Stimulated activated naive B cell treated with anti-CD40 and anti-IgM and Interleukin-4, amounts not matched to agents 10 μg/mL and 1 μg/mL and 100 μg/mL, for 72 hours (primary cell): Measurements from ENCODE around the gene GPR55.

ENCODE experiments used
- ATAC-seq, 2 donors: fragments of 150-1000 bp; cut with Tn5 transposase; replicated peaks; 2 replicates each; pipeline ENCODE4 v1.10.0; 2021; ENCODE audit warnings: moderate library complexity in 1 of 2
- DNase-seq: peaks from one replicate; pipeline ENCODE4 v3.0.0; 2021
- H3K27ac Mint-ChIP-seq: one replicate; pipeline ENCODE4 v1.8.0; 2022; ENCODE audit warnings: mild to moderate bottlenecking, mixed read lengths
- H3K27me3 Mint-ChIP-seq, 2 donors: one replicate each; pipeline ENCODE4 v1.8.0; 2022; ENCODE audit warnings: mixed read lengths in 2 of 2
- H3K36me3 Mint-ChIP-seq, 2 donors: one replicate each; pipeline ENCODE4 v1.8.0; 2022; ENCODE audit warnings: mixed read lengths in 2 of 2, mild to moderate bottlenecking in 1 of 2
- H3K4me1 Mint-ChIP-seq, 2 donors: one replicate each; pipeline ENCODE4 v1.8.0; 2022; ENCODE audit warnings: mixed read lengths in 2 of 2, mild to moderate bottlenecking in 1 of 2
- H3K4me3 Mint-ChIP-seq, 2 donors: one replicate each; pipeline ENCODE4 v1.8.0; 2022; ENCODE audit warnings: mild to moderate bottlenecking in 2 of 2, mixed read lengths in 2 of 2, moderate library complexity in 1 of 2
- H3K9me3 Mint-ChIP-seq, 2 donors: one replicate each; pipeline ENCODE4 v1.8.0; 2022; ENCODE audit warnings: mixed read lengths in 2 of 2, mild to moderate bottlenecking in 1 of 2

The GPR55 gene

DNA sequence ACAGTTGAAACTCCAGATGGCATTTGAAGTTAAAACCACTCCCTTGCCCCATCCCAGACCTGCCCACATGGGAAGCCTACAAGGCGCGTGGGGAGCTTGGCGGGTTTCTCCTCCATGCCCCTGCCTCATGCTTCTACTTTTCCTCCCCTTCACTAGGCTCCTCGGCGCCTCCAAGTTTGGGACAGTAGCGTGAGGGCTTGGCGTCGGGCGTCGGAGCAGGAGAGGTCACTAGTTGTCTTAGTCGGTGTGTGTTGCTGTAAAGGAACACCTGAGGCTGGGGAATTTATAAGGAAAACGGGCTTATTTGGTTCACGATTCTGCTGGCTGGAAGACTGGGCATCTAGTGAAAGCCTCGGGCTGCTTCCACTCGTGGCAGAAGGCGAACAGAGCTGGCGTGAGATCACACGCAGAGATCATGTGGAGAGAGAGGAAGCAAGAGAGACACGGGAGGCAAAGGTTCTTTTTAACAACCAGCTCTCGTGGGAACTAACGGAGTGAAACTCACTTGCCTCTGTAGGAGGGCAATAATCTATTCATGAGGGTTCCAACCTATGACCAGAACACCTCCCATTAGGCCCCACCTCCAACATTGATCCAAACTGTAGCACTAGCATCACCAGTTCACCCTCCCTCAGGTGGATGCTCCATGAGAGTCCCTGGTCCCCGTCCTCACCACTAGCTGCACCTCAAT, 35.0 kb downstream of the GPR55 start:
- ATAC-seq (no peak), DNase-seq (no peak)
- H3K27ac Mint-ChIP-seq = peak overlapping the region; percentile 16
- H3K4me3 Mint-ChIP-seq = no peak overlapping the region
- peaks cover 12 to 20% of the 10 kb centered on the region in 2 donors for H3K27me3 Mint-ChIP-seq
- H3K4me1 Mint-ChIP-seq = peaks cover 33 to 69% of the 10 kb centered on the region in 2 donors
- H3K36me3 Mint-ChIP-seq = peaks cover 2 to 4% of the 10 kb centered on the region in 2 donors
- H3K9me3 Mint-ChIP-seq = peaks cover 4% of the 10 kb centered on the region in 2 donors

DNA sequence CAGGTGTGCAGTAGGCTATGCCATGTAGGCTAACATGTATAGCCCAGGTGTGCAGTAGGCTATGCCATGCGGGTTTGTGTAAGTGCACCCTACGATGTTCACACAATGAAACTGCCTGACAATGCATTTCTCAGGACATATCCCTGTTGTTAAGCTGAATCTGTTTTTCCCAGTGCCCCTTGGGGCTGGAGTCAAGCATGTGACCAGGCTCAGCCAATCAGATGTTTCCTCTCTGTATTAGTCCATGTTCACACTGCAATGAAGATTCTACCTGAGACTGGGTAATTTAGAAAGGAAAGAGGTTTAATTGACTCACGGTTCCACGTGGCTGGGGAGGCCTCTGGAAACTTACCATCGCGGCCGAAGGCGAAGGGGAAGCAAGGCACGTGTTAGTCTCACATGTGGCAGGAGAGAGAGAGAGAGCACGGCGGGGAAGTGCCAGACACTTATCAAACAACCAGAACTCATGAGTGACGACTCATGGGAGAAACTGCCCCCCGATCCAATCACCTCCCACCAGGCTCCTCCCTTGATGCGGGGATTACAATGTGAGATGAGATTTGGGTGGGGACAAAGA, 36.1 kb downstream of the GPR55 start:
- peaks cover 12 to 20% of the 10 kb centered on the region in 2 donors for H3K27me3 Mint-ChIP-seq
- H3K4me1 Mint-ChIP-seq = peaks cover 24 to 61% of the 10 kb centered on the region in 2 donors
- H3K36me3 Mint-ChIP-seq = peaks cover 0 to 4% of the 10 kb centered on the region in 2 donors
- ATAC-seq (no peak), DNase-seq (no peak)
- no peak overlapping the region for H3K4me3 Mint-ChIP-seq
- peaks cover 4% of the 10 kb centered on the region in 2 donors for H3K9me3 Mint-ChIP-seq
- H3K27ac Mint-ChIP-seq = no peak overlapping the region

DNA sequence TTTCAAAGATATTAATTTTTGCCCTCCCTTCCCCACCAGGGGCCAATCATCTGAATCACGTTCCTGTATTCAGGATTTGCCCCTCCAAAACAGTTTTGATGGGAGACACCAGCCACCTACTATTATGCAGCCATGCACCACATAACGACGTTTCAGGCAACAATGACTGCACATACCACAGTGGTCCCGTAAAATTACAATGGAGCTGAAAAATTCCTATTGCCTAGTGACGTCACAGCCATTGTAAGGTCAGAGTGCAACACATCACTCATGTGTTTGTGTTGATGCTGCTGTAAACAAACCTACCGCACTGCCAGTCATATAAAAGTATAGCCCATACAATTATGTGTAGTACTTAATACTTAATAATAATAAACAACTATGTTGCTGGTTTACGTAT, 37.7 kb downstream of the GPR55 start:
- Mint-ChIP-seq H3K4me3 (no peak overlapping the region), H3K27me3 (peaks cover 12 to 14% of the 10 kb centered on the region in 2 donors), H3K36me3 (peaks cover 0 to 4% of the 10 kb centered on the region in 2 donors), H3K4me1 (peaks cover 14 to 53% of the 10 kb centered on the region in 2 donors), H3K27ac (no peak overlapping the region), H3K9me3 (peaks cover 4% of the 10 kb centered on the region in 2 donors)
- DNase-seq (no peak), ATAC-seq (no peak)

DNA sequence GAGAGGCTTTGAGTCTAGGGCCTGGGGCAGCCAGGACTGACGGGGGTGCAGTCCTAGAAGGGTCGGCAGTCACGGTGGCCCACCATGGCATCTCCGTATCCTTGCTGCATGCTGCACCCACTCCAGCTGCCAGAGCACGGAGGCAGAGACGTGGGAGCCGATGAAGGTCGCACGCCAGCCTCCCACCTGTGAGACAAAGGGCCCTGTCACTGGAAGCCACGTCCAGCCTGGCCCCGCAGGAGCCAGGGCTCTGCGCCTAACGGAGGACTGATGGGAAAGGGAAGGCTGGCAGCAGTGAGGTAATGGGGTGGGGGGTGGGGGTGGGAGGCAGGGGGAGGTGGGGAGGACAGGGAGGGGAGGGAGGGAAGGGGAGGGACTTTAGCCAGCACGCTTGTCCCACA, 38.4 kb downstream of the GPR55 start:
- no peak for ATAC-seq
- DNase-seq = no peak
- Mint-ChIP-seq H3K4me1 (peaks cover 17 to 48% of the 10 kb centered on the region in 2 donors), H3K27me3 (peaks cover 10 to 12% of the 10 kb centered on the region in 2 donors), H3K36me3 (peaks cover 0 to 4% of the 10 kb centered on the region in 2 donors), H3K27ac (no peak overlapping the region), H3K4me3 (no peak overlapping the region), H3K9me3 (peaks cover 4% of the 10 kb centered on the region in 2 donors)

DNA sequence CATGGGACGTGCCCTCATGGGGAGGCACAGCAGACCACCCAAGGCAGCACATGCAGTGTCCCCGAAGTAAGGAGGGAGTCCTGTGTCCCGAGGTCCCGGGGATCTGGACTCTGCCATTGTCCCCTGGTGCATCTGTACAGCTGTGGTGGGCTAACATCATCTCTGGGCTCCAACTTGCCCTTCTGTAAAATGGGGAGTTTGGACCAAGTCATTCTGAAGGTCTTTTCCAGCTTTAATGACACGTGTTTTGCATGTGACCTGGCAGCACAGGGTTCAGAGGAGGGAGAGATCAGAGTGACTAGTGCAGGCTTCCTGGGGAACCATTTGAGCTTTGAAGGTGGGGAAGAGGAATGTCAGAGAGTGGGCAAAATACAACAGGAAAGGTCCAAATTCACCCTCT, 38.8 kb downstream of the GPR55 start:
- H3K4me1 Mint-ChIP-seq = peaks cover 14 to 43% of the 10 kb centered on the region in 2 donors
- no peak overlapping the region for H3K4me3 Mint-ChIP-seq
- no peak overlapping the region for H3K27ac Mint-ChIP-seq
- peaks cover 6 to 8% of the 10 kb centered on the region in 2 donors for H3K27me3 Mint-ChIP-seq
- peaks cover 4% of the 10 kb centered on the region in 2 donors for H3K9me3 Mint-ChIP-seq
- peaks cover 0 to 4% of the 10 kb centered on the region in 2 donors for H3K36me3 Mint-ChIP-seq
- ATAC-seq (no peak), DNase-seq (no peak)

DNA sequence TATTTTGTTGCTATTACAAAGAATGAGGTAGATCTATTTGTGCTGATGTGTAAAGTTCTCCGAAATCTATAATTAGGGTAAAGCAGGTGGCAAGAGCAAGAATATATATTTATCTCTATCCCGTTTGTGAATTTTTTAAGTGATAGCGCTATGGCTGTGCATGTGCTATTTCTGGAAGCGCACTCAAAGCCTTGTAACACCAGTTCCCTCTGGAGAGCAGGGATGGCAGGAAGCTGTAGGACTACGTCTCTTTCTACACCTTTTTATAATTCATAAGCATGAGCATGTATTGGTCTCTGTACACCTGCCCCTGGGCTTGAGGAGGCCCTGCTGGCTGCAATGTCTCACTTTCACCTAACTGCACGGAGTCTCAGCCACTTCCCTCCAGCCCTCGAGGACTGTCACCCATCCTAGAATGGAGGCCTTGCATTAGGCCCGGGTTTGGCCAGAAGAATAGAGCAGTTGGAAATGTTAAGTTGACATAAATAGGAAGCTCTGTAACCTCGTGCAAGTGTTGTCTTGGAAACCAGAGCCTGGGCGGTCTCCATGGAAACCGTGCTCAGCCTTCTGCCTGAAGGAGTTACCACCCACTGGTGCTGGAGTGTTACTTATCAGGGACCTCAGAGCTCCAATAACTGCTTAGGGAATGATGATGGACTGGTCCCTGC, 39.4 kb downstream of the GPR55 start:
- H3K4me1 Mint-ChIP-seq = peaks cover 14 to 37% of the 10 kb centered on the region in 2 donors
- ATAC-seq (peak; percentile 72 to 75), DNase-seq (no peak)
- peaks cover 0 to 4% of the 10 kb centered on the region in 2 donors for H3K36me3 Mint-ChIP-seq
- H3K9me3 Mint-ChIP-seq = peaks cover 4% of the 10 kb centered on the region in 2 donors
- peaks cover 3 to 4% of the 10 kb centered on the region in 2 donors for H3K27me3 Mint-ChIP-seq
- peak overlapping the region; percentile 59 for H3K27ac Mint-ChIP-seq
- no peak overlapping the region for H3K4me3 Mint-ChIP-seq

DNA sequence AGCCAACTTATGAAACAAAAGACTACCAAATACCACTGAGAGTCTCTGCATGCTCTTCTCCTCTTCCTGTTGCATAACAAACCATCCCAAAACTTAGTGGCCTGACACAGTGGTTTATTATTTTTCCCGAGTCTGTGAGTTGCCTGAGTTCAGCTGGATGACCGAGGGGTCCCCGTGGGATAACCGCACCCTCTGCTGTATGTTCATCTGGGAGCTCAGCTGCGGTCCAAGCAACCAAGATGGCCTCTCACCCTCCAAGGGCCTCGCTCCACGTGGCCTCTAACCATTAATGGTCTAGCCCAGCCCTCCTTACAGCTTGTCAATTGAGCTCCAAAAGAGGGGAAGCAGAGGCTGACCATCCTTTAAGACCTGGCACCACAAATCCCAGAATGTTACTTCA, 43.2 kb downstream of the GPR55 start:
- Mint-ChIP-seq H3K9me3 (no peaks in the 10 kb centered on the region), H3K27me3 (no peaks in the 10 kb centered on the region), H3K4me1 (peaks cover 34 to 50% of the 10 kb centered on the region in 2 donors), H3K27ac (peak overlapping the region; percentile 31), H3K36me3 (peaks cover 0 to under 1% of the 10 kb centered on the region in 2 donors), H3K4me3 (no peak overlapping the region)
- DNase-seq (no peak), ATAC-seq (no peak)

DNA sequence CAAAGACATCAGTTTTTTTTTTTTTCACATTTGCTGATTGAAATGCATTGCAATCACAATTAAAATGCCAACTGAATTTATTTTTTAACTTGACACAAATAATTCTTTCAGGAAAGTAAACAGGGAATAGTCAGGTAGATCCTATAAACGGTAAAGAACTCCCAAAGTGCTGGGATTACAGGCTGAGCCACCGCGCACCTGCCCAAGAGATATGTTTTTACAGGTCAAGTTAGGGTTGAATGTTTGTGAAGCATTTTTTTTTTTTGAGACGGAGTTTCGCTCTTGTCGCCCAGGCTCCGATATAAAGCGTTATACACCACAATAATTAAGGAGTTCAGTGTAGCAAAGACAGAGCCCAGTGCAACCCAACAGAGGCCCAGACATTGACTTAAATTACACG, 45.2 kb downstream of the GPR55 start:
- no peak overlapping the region for H3K27ac Mint-ChIP-seq
- no peak overlapping the region for H3K4me3 Mint-ChIP-seq
- no peaks in the 10 kb centered on the region for H3K9me3 Mint-ChIP-seq
- peaks cover 6 to 7% of the 10 kb centered on the region in 2 donors for H3K36me3 Mint-ChIP-seq
- peaks cover 39 to 56% of the 10 kb centered on the region in 2 donors for H3K4me1 Mint-ChIP-seq
- no peaks in the 10 kb centered on the region for H3K27me3 Mint-ChIP-seq
- DNase-seq = no peak
- no peak for ATAC-seq

DNA sequence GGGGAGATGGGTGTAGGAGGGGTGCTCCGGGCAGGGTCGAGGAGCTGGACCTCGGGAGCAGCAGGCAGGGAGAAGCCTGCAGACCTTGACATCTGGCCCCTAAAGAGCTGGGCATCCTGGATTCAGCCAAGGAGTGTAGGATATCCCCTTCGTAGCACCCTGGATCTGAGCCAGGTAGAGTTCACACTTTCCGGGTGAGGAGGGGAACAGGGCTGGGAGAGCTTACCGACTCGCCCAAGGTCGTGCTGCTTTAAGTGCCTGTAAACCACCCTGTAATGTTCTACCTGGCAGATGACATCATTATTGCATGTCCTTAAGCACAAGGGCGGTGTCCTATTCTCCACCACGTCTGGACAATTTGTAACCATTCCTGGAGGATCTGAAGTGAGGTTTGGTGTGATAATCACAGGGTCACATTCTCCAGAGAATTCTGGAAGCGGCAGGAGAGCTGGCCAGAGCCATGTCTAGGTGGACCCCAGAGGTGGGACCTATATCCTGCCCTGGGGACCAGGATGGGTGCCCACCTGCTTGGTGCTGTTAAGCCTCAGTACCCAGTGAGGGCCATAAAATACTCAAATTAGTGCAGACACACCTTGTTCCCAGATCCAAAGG, 45.7 kb downstream of the GPR55 start:
- no peaks in the 10 kb centered on the region for H3K9me3 Mint-ChIP-seq
- H3K4me1 Mint-ChIP-seq = peaks cover 44 to 61% of the 10 kb centered on the region in 2 donors
- no peak overlapping the region for H3K4me3 Mint-ChIP-seq
- peaks cover 6 to 7% of the 10 kb centered on the region in 2 donors for H3K36me3 Mint-ChIP-seq
- DNase-seq = no peak
- ATAC-seq = no peak
- H3K27me3 Mint-ChIP-seq = no peaks in the 10 kb centered on the region
- no peak overlapping the region for H3K27ac Mint-ChIP-seq

DNA sequence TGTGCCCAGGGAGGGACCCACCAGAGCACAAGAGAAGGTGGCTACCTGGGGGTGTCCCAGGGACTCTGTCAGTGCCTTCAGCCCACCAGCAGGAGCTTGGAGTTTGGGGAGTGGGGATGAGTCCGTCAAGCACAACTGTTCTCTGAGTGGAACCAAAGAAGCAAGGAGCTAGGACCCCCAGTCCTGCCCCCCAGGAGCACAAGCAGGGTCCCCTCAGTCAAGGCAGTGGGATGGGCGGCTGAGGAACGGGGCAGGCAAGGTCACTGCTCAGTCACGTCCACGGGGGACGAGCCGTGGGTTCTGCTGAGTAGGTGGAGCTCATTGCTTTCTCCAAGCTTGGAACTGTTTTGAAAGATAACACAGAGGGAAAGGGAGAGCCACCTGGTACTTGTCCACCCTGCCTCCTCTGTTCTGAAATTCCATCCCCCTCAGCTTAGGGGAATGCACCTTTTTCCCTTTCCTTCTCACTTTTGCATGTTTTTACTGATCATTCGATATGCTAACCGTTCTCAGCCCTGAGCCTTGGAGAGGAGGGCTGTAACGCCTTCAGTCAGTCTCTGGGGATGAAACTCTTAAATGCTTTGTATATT, 46.3 kb downstream of the GPR55 start:
- DNase-seq (no peak), ATAC-seq (no peak)
- peak overlapping the region; percentile 59 for H3K27ac Mint-ChIP-seq
- peaks cover 6 to 7% of the 10 kb centered on the region in 2 donors for H3K36me3 Mint-ChIP-seq
- H3K4me1 Mint-ChIP-seq = peaks cover 50 to 63% of the 10 kb centered on the region in 2 donors
- no peaks in the 10 kb centered on the region for H3K27me3 Mint-ChIP-seq
- H3K9me3 Mint-ChIP-seq = no peaks in the 10 kb centered on the region
- no peak overlapping the region for H3K4me3 Mint-ChIP-seq

DNA sequence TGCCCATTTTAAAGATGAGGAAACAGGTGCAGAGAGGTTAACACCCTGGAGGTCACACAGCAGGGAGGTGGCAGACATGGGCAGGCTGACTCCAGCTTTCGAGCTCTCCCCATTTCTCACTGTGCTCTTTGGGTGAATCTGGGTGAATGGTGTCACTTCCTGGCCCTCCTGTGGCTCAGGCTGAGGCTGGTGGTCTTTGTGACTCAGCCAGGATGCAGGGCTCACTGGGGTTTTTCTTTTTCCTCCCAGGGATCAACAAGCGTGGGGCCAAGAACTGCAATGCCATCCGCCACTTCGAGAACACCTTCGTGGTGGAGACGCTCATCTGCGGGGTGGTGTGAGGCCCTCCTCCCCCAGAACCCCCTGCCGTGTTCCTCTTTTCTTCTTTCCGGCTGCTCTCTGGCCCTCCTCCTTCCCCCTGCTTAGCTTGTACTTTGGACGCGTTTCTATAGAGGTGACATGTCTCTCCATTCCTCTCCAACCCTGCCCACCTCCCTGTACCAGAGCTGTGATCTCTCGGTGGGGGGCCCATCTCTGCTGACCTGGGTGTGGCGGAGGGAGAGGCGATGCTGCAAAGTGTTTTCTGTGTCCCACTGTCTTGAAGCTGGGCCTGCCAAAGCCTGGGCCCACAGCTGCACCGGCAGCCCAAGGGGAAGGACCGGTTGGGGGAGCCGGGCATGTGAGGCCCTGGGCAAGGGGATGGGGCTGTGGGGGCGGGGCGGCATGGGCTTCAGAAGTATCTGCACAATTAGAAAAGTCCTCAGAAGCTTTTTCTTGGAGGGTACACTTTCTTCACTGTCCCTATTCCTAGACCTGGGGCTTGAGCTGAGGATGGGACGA, 47.1 kb downstream of the GPR55 start:
- Mint-ChIP-seq H3K4me3 (peak overlapping the region; percentile 22 to 79), H3K36me3 (peaks cover 6 to 7% of the 10 kb centered on the region in 2 donors), H3K9me3 (no peaks in the 10 kb centered on the region), H3K27ac (peak overlapping the region; percentile 70), H3K4me1 (peaks cover 58 to 64% of the 10 kb centered on the region in 2 donors), H3K27me3 (no peaks in the 10 kb centered on the region)
- peak; percentile 36 to 45 for ATAC-seq
- DNase-seq = peak; percentile 36

DNA sequence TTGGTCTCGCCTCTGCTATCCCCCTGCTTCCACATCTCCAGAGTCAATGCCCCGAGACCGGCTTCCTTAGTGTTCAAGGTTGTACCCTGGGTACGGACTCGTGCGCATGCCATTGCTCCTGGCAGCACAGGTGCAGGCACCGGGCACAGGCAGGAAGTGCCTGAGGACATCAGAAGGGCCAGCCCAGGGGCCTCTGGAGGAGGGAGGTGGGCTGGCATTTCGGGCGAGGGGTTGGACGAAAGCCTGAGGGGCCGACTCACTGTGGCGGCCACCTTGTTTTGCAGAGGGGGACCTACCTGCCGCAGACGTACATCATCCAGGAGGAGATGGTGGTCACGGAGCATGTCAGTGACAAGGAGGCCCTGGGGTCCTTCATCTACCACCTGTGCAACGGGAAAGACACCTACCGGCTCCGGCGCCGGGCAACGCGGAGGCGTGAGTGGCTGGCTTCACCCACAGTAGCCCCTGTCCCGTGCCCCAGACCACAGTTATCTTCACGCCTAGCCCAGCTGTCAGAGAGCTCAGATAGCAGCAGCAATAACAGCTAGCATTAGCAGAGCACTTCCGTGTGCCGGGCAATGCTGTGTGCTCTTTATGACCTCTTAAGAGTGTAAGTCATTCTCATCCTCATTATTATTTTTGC, 47.8 kb downstream of the GPR55 start:
- H3K4me3 Mint-ChIP-seq = peak overlapping the region; percentile 22 to 79
- H3K27me3 Mint-ChIP-seq = no peaks in the 10 kb centered on the region
- DNase-seq = no peak
- H3K36me3 Mint-ChIP-seq = peaks cover 6 to 7% of the 10 kb centered on the region in 2 donors
- no peaks in the 10 kb centered on the region for H3K9me3 Mint-ChIP-seq
- ATAC-seq = peak; percentile 0 to 1
- peak overlapping the region; percentile 70 for H3K27ac Mint-ChIP-seq
- H3K4me1 Mint-ChIP-seq = peaks cover 61 to 71% of the 10 kb centered on the region in 2 donors
